Measurements from ENCODE around the gene CANT1. TPM values are rescaled to one million over a fixed set of nuclear protein-coding genes. Genes with fewer than 3 reads are reported as not detected.
"Not testable (repeated sequence)": the region's sequence is repeated elsewhere in the genome, so short reads cannot be mapped to it uniquely, and the experiment has no call there.

The CANT1 gene
- polyA plus RNA-seq, 2 donors: 24.1 to 24.5 TPM

DNA sequence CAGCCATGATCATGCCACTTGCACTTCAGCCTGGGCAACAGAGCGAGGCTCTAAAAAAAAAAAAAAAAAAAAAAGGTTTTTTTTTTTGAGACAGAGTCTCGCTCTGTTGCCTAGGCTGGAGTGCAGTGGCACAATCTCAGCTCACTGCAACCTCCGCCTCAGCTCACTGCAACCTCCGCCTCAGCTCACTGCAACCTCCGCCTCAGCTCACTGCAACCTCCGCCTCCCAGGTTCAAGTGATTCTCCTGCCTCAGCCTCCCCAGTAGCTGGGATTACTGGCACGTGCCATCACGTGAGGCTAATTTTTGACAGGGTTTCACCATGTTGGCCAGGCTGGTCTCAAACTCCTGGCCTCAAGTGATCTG lies 46.6 kb downstream of the CANT1 start:
- not testable (repeated sequence) for H3K4me1 ChIP-seq (ENCODE audit: control insufficient read depth in 2 of 2, insufficient read depth in 2 of 2, low read length in 1 of 2); H3K9me3 ChIP-seq (ENCODE audit: control insufficient read depth in 2 of 2, insufficient read depth in 1 of 2, low read depth in 1 of 2, low read length in 1 of 2); H3K36me3 ChIP-seq (ENCODE audit: control insufficient read depth in 2 of 2, insufficient read depth in 2 of 2, low read length in 1 of 2); H3K4me3 ChIP-seq (ENCODE audit: low read depth in 1 of 2, low read length in 2 of 2); H3K27ac ChIP-seq (ENCODE audit: low read depth in 2 of 2, low read length in 1 of 2); H3K27me3 ChIP-seq (ENCODE audit: control insufficient read depth in 1 of 2, insufficient read depth in 2 of 2, low read length in 2 of 2)
- WGBS, 2 donors: 96 to 97% methylated on average over 7 to 8 of the region's 8 CpGs

DNA sequence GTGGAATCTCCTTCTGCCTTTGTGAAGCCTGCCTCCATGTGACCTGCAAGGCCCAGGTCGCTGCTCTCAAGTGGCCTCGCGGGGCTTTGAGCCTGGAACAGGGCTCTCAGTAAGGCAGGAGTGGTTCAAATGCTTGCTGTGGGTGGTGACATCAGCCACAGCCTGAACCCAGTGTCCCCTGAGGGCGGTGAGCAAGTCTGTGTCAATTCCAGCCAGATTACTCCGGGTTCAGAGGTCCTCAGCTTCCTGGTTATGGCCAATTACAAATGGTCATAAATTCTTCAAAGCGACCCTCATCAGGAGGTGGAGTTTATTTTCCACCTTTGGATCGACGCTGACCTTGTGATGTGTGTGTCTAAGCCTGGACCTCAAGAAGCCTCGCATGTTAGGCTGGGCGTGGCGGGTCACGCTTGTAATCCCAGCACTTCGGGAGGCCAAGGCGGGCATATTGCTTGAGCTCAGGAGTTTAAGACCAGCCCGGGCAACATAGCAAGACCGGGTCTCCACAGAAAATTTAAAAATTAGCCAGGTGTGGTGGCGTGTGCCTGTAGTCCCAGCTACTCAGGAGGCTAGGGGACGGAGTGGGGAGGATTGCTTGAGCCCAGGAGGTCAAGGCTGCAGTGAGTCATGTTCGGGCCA lies 47.1 kb downstream of the CANT1 start:
- H3K27ac ChIP-seq (ENCODE audit: low read depth in 2 of 2, low read length in 1 of 2): peak overlapping the region in 1 of 2 donors; percentile 26
- H3K9me3 ChIP-seq (ENCODE audit: control insufficient read depth in 2 of 2, insufficient read depth in 1 of 2, low read depth in 1 of 2, low read length in 1 of 2): no peaks in the 10 kb centered on the region
- H3K4me3 ChIP-seq (ENCODE audit: low read depth in 1 of 2, low read length in 2 of 2): no peak overlapping the region
- WGBS, 2 donors: 72% methylated on average over 19 of the region's 19 CpGs
- H3K4me1 ChIP-seq (ENCODE audit: control insufficient read depth in 2 of 2, insufficient read depth in 2 of 2, low read length in 1 of 2): peaks cover 2 to 3% of the 10 kb centered on the region in 2 donors
- no peaks in the 10 kb centered on the region for H3K36me3 ChIP-seq (ENCODE audit: control insufficient read depth in 2 of 2, insufficient read depth in 2 of 2, low read length in 1 of 2)
- no peaks in the 10 kb centered on the region for H3K27me3 ChIP-seq (ENCODE audit: control insufficient read depth in 1 of 2, insufficient read depth in 2 of 2, low read length in 2 of 2)

DNA sequence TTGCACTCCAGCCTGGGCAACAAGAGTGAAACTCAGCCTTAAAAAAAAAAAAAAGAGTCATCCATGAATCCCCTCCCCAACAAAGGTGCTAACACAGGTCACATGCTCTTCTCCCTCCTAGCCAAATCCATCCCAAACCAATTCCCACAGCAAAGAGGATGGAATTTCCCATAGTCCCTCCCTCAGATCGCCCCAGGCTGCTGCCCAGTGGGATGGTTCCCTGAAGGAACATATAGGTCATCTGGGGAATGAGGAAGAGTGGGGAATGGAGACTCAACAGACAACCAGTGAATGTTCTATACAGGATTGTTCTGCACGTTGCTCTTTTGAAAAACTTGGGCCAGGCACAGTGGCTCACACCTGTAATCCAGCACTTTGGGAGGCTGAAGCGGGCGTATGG lies 48.0 kb downstream of the CANT1 start:
- H3K36me3 ChIP-seq (ENCODE audit: control insufficient read depth in 2 of 2, insufficient read depth in 2 of 2, low read length in 1 of 2): no peaks in the 10 kb centered on the region
- no peak overlapping the region for H3K4me3 ChIP-seq (ENCODE audit: low read depth in 1 of 2, low read length in 2 of 2)
- H3K27ac ChIP-seq (ENCODE audit: low read depth in 2 of 2, low read length in 1 of 2): no peak overlapping the region
- H3K27me3 ChIP-seq (ENCODE audit: control insufficient read depth in 1 of 2, insufficient read depth in 2 of 2, low read length in 2 of 2): no peaks in the 10 kb centered on the region
- H3K4me1 ChIP-seq (ENCODE audit: control insufficient read depth in 2 of 2, insufficient read depth in 2 of 2, low read length in 1 of 2): peaks cover 2 to 3% of the 10 kb centered on the region in 2 donors
- no peaks in the 10 kb centered on the region for H3K9me3 ChIP-seq (ENCODE audit: control insufficient read depth in 2 of 2, insufficient read depth in 1 of 2, low read depth in 1 of 2, low read length in 1 of 2)
- WGBS, 2 donors: 90 to 93% methylated on average over 4 of the region's 4 CpGs

DNA sequence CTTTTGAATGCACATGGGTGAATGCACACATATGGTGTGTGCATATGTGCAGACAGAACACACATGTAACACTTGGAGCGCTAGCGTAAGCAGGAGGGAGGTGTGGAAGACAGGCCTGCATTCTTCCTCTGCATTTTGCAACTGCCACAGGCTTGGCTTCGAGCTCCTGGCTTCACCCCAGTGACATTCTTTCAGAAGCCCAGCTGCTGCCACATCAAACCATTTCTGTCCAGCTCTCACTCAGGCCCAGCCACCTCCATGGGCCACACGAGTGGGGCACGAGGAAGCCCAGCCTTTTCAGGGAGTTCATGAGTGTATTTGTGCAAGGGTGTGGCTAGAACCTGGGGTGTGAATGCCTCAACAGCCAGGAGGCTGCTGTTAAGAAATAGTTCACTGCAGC lies 48.6 kb downstream of the CANT1 start:
- H3K9me3 ChIP-seq (ENCODE audit: control insufficient read depth in 2 of 2, insufficient read depth in 1 of 2, low read depth in 1 of 2, low read length in 1 of 2): no peaks in the 10 kb centered on the region
- peak overlapping the region in 1 of 2 donors; percentile 50 for H3K27ac ChIP-seq (ENCODE audit: low read depth in 2 of 2, low read length in 1 of 2)
- H3K27me3 ChIP-seq (ENCODE audit: control insufficient read depth in 1 of 2, insufficient read depth in 2 of 2, low read length in 2 of 2): no peaks in the 10 kb centered on the region
- H3K4me1 ChIP-seq (ENCODE audit: control insufficient read depth in 2 of 2, insufficient read depth in 2 of 2, low read length in 1 of 2): peaks cover 2 to 3% of the 10 kb centered on the region in 2 donors
- WGBS, 2 donors: 51 to 60% methylated on average over 5 of the region's 5 CpGs
- no peak overlapping the region for H3K4me3 ChIP-seq (ENCODE audit: low read depth in 1 of 2, low read length in 2 of 2)
- H3K36me3 ChIP-seq (ENCODE audit: control insufficient read depth in 2 of 2, insufficient read depth in 2 of 2, low read length in 1 of 2): no peaks in the 10 kb centered on the region

DNA sequence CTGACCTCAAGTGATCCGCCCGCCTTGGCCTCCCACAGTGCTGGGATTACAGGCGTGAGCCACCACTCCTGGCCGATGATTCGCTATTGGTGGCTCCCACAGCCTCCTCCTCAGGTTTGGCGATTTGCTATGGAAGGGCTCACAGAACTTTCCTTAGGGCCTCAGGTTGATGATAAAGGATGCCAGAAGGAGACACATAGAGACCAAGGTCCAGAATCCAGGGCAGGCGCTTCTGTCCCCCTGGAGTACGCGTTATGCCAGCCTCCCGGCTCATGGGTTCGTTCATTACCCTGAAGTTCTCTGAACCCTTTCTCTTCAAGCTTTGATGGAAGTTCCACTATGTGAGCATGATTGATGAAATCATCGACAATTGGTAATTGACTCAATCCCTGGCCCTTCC lies 49.8 kb downstream of the CANT1 start:
- no peaks in the 10 kb centered on the region for H3K27me3 ChIP-seq (ENCODE audit: control insufficient read depth in 1 of 2, insufficient read depth in 2 of 2, low read length in 2 of 2)
- H3K9me3 ChIP-seq (ENCODE audit: control insufficient read depth in 2 of 2, insufficient read depth in 1 of 2, low read depth in 1 of 2, low read length in 1 of 2): no peaks in the 10 kb centered on the region
- H3K4me3 ChIP-seq (ENCODE audit: low read depth in 1 of 2, low read length in 2 of 2): no peak overlapping the region
- H3K27ac ChIP-seq (ENCODE audit: low read depth in 2 of 2, low read length in 1 of 2): no peak overlapping the region
- 92 to 94% methylated on average over 12 of the region's 12 CpGs for WGBS, 2 donors
- H3K4me1 ChIP-seq (ENCODE audit: control insufficient read depth in 2 of 2, insufficient read depth in 2 of 2, low read length in 1 of 2): peaks cover 2 to 3% of the 10 kb centered on the region in 2 donors
- H3K36me3 ChIP-seq (ENCODE audit: control insufficient read depth in 2 of 2, insufficient read depth in 2 of 2, low read length in 1 of 2): no peaks in the 10 kb centered on the region

DNA sequence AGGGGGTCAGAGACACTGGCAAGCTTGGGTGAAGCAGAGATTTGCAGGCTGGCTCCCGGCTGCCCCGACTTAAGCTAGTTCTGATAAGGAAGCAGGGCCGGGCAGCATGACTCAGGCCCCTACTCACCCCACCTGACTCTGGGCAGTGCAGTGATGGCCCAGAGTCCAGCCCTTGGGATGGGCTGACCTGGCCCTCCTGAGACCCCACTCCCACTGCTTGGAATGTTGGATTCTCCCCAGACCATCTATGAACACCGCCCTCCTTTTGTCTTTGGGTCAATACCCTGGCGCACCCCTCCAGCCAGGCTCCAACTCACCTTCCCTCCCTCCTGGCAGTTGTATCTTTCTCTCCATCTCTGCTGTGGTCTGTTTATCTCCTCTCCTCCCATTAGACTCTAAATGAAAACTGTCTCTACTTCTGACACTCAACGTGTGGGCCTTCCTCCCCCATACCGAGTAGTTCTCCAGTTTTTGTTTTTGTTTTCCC lies 50.9 kb downstream of the CANT1 start:
- Histone ChIP-seq H3K36me3 (ENCODE audit: control insufficient read depth in 2 of 2, insufficient read depth in 2 of 2, low read length in 1 of 2) (no peaks in the 10 kb centered on the region), H3K27ac (ENCODE audit: low read depth in 2 of 2, low read length in 1 of 2) (no peak overlapping the region), H3K27me3 (ENCODE audit: control insufficient read depth in 1 of 2, insufficient read depth in 2 of 2, low read length in 2 of 2) (no peaks in the 10 kb centered on the region), H3K9me3 (ENCODE audit: control insufficient read depth in 2 of 2, insufficient read depth in 1 of 2, low read depth in 1 of 2, low read length in 1 of 2) (no peaks in the 10 kb centered on the region), H3K4me3 (ENCODE audit: low read depth in 1 of 2, low read length in 2 of 2) (no peak overlapping the region), H3K4me1 (ENCODE audit: control insufficient read depth in 2 of 2, insufficient read depth in 2 of 2, low read length in 1 of 2) (peaks cover 2 to 3% of the 10 kb centered on the region in 2 donors)
- 77 to 86% methylated on average over 7 of the region's 7 CpGs for WGBS, 2 donors

DNA sequence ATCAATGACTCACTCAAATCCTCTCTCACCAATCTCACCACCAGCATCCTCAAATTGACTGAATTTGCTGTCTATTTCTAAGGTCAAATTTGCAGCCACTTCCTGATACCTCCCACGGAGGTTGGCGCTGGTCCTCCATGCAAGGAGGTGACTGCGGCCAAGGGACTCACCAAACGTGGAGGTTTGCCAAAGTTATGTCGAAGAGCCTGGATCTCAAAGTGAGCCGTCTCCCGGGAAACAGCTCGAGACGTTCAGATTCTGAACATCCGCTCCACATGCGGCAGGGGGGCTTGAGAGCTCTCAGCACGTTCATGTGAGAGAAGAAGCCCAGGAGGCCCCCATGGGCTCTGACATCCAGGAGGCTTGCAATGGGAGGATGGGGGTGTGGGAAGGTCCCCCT lies 52.4 kb downstream of the CANT1 start:
- Histone ChIP-seq H3K36me3 (ENCODE audit: control insufficient read depth in 2 of 2, insufficient read depth in 2 of 2, low read length in 1 of 2) (no peaks in the 10 kb centered on the region), H3K4me1 (ENCODE audit: control insufficient read depth in 2 of 2, insufficient read depth in 2 of 2, low read length in 1 of 2) (peaks cover 3 to 4% of the 10 kb centered on the region in 2 donors), H3K27me3 (ENCODE audit: control insufficient read depth in 1 of 2, insufficient read depth in 2 of 2, low read length in 2 of 2) (no peaks in the 10 kb centered on the region), H3K9me3 (ENCODE audit: control insufficient read depth in 2 of 2, insufficient read depth in 1 of 2, low read depth in 1 of 2, low read length in 1 of 2) (no peaks in the 10 kb centered on the region), H3K4me3 (ENCODE audit: low read depth in 1 of 2, low read length in 2 of 2) (no peak overlapping the region), H3K27ac (ENCODE audit: low read depth in 2 of 2, low read length in 1 of 2) (no peak overlapping the region)
- WGBS, 2 donors: 44 to 60% methylated on average over 12 of the region's 12 CpGs

DNA sequence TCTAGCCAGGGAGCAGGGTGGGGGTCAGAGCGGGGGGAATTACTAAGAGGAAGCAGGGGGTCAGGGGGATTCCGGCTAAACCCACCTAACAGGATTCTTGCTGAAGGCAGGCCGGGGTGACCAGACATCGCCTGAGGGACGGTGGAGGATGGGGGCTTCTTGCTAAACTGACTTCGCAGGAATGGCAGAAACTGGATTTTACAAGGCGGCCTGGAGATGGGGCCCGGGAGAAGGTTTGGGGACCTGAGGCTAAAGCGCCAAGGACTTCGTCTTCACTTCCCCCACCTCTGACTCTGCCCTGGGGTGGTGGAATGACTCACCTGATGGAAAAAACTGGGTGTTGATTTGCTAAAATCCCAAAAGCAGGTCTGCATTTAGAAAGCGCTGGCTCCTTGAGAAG lies 53.3 kb downstream of the CANT1 start:
- Histone ChIP-seq H3K9me3 (ENCODE audit: control insufficient read depth in 2 of 2, insufficient read depth in 1 of 2, low read depth in 1 of 2, low read length in 1 of 2) (peaks cover 0 to 6% of the 10 kb centered on the region in 2 donors), H3K27me3 (ENCODE audit: control insufficient read depth in 1 of 2, insufficient read depth in 2 of 2, low read length in 2 of 2) (no peaks in the 10 kb centered on the region), H3K36me3 (ENCODE audit: control insufficient read depth in 2 of 2, insufficient read depth in 2 of 2, low read length in 1 of 2) (no peaks in the 10 kb centered on the region), H3K4me1 (ENCODE audit: control insufficient read depth in 2 of 2, insufficient read depth in 2 of 2, low read length in 1 of 2) (peaks cover 3 to 5% of the 10 kb centered on the region in 2 donors), H3K4me3 (ENCODE audit: low read depth in 1 of 2, low read length in 2 of 2) (no peak overlapping the region), H3K27ac (ENCODE audit: low read depth in 2 of 2, low read length in 1 of 2) (no peak overlapping the region)
- WGBS, 2 donors: 69 to 74% methylated on average over 11 of the region's 11 CpGs

DNA sequence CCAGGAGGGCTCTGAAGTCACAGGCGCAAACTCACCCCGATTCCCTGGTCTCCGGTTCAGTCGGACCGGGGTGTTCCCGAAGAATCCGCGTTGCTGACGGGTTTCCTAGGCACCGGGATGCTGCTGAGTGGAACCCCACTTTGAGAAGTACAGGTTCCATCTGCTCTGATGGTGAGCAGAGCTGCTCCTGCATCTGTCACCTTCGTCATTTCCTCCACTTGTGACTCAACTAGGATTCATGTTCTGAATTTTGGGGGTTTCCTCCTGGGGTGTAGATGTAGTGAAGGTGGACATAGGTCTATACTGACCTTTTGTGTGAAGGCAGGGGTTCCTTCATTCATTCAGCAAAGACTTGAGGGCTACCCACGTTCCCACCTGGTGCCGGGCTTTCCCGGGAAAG lies 54.9 kb downstream of the CANT1 start:
- peaks cover 0 to 3% of the 10 kb centered on the region in 2 donors for H3K4me1 ChIP-seq (ENCODE audit: control insufficient read depth in 2 of 2, insufficient read depth in 2 of 2, low read length in 1 of 2)
- no peak overlapping the region for H3K4me3 ChIP-seq (ENCODE audit: low read depth in 1 of 2, low read length in 2 of 2)
- peaks cover 0 to 17% of the 10 kb centered on the region in 2 donors for H3K9me3 ChIP-seq (ENCODE audit: control insufficient read depth in 2 of 2, insufficient read depth in 1 of 2, low read depth in 1 of 2, low read length in 1 of 2)
- 88 to 89% methylated on average over 14 of the region's 14 CpGs for WGBS, 2 donors
- H3K36me3 ChIP-seq (ENCODE audit: control insufficient read depth in 2 of 2, insufficient read depth in 2 of 2, low read length in 1 of 2): no peaks in the 10 kb centered on the region
- no peak overlapping the region for H3K27ac ChIP-seq (ENCODE audit: low read depth in 2 of 2, low read length in 1 of 2)
- H3K27me3 ChIP-seq (ENCODE audit: control insufficient read depth in 1 of 2, insufficient read depth in 2 of 2, low read length in 2 of 2): no peaks in the 10 kb centered on the region
